M059J (cell line): Measurements from ENCODE around the gene WDR93. TPM values are rescaled to one million over a fixed set of nuclear protein-coding genes. Genes with fewer than 3 reads are reported as not detected.

ENCODE experiments used
- DNase-seq: peaks from one replicate; pipeline ENCODE4 v3.0.0-alpha.2; 2012; ENCODE audit warnings: low read depth
- total RNA-seq: library from RNA; depleted of rRNA; stranded (reverse); fragments of >200 nt; shearing (Covaris generic); gene quantifications from 2 replicates; pipeline ENCODE4 v1.2.3, GENCODE V29; 2014; rRNA removed

Gene WDR93
- total RNA-seq, 1 experiment from 2014 or later: not detected

DNA sequence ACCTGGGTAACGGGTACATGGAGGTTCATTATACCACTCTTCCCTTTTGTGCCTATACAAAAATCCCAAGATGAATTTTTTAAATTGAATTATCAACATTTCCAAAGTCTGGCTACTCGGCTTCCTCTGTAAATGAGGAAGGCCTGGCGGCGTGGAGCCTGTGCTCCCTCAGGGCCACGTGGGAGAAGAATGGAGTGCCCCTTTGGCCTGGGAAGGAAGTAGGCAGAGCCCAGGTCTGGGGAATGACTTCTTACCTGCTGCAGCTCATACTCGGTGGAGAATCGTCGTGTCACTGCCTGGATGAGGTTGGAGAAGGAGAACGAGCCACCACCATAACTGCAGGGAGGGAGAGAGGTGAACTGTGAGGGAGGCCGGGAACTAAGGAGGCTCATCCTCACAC, 99.6 kb downstream of the WDR93 start:
- no peak for DNase-seq

- DNase-seq: no peak
These were observed 100.0 kb downstream of the WDR93 start for GRCh38 chr15:89790661-89791060.

GRCh38 chr15:89792106-89792805, 101.6 kb downstream of the WDR93 start:
- DNase-seq: no peak

Other genes starting within 250 kb of the WDR93 start
- not detected in 2 replicates for gene RHCG, start 194.2 kb upstream of the WDR93 start, total RNA-seq
- 6.6 and 12.0 TPM in 2 replicates for gene TICRR, start 115.3 kb upstream of the WDR93 start, total RNA-seq
- gene KIF7, start 35.3 kb upstream of the WDR93 start, total RNA-seq: 1.9 and 6.4 TPM in 2 replicates
- 0.15 and 0.22 TPM in 2 replicates for gene PLIN1, start 11.4 kb upstream of the WDR93 start, total RNA-seq
- gene PEX11A, start 57 bp upstream of the WDR93 start, total RNA-seq: 7.0 and 10.7 TPM in 2 replicates
- gene MESP1, start 60.4 kb downstream of the WDR93 start, total RNA-seq: 2.1 and 2.4 TPM in 2 replicates
- gene MESP2, start 85.5 kb downstream of the WDR93 start, total RNA-seq: 0.15 and 0.62 TPM in 2 replicates
- gene ANPEP, start 124.0 kb downstream of the WDR93 start, total RNA-seq: 0.05 and 0.12 TPM in 2 replicates
- 48.8 and 58.8 TPM in 2 replicates for gene AP3S2, start 203.2 kb downstream of the WDR93 start, total RNA-seq
- gene ARPIN, start 222.1 kb downstream of the WDR93 start, total RNA-seq: 2.0 and 5.2 TPM in 2 replicates